T-helper 2 cell treated with Interferon-gamma antibody and Interleukin-4, amounts not matched to agents 5 μg/mL and 100 μg/mL, for 36 hours (primary cell): ENCODE results near the gene KCTD11.

ENCODE experiments used
- DNase-seq: peaks from one replicate; pipeline ENCODE4 v3.0.0; 2021; ENCODE audit warnings: low spot score
- H3K27ac Mint-ChIP-seq: one replicate; pipeline ENCODE4 v1.8.0; 2021; ENCODE audit warnings: mild to moderate bottlenecking, mixed read lengths
- H3K27me3 Mint-ChIP-seq: one replicate; pipeline ENCODE4 v1.8.0; 2021; ENCODE audit warnings: low read depth, mixed read lengths
- H3K36me3 Mint-ChIP-seq: one replicate; pipeline ENCODE4 v1.8.0; 2021; ENCODE audit warnings: low read depth, mixed read lengths
- H3K4me1 Mint-ChIP-seq: one replicate; pipeline ENCODE4 v1.8.0; 2021; ENCODE audit warnings: low read depth, mixed read lengths
- H3K4me3 Mint-ChIP-seq: one replicate; pipeline ENCODE4 v1.8.0; 2022; ENCODE audit warnings: mild to moderate bottlenecking, moderate library complexity, mixed read lengths
- H3K9me3 Mint-ChIP-seq: one replicate; pipeline ENCODE4 v1.8.0; 2021; ENCODE audit warnings: mixed read lengths

KCTD11 gene

GRCh38 chr17:7343250-7343649, 8.7 kb upstream of the KCTD11 start:
- peaks cover 52% of the 10 kb centered on the region for H3K36me3 Mint-ChIP-seq
- H3K27me3 Mint-ChIP-seq, result no peaks in the 10 kb centered on the region
- H3K27ac Mint-ChIP-seq, result no peak overlapping the region
- DNase-seq, result no peak
- peaks cover 9% of the 10 kb centered on the region for H3K4me1 Mint-ChIP-seq
- no peaks in the 10 kb centered on the region for H3K9me3 Mint-ChIP-seq
- no peak overlapping the region for H3K4me3 Mint-ChIP-seq

GRCh38 chr17:7346761-7347614, 5.0 kb upstream of the KCTD11 start:
- H3K36me3 Mint-ChIP-seq, result peaks cover 61% of the 10 kb centered on the region

GRCh38 chr17:7347630-7348477, 4.1 kb upstream of the KCTD11 start:
- peaks cover 65% of the 10 kb centered on the region for H3K36me3 Mint-ChIP-seq
- H3K27ac Mint-ChIP-seq, result no peak overlapping the region
- H3K27me3 Mint-ChIP-seq, result no peaks in the 10 kb centered on the region
- DNase-seq, result no peak
- H3K4me3 Mint-ChIP-seq, result no peak overlapping the region
- no peaks in the 10 kb centered on the region for H3K9me3 Mint-ChIP-seq
- peaks cover 13% of the 10 kb centered on the region for H3K4me1 Mint-ChIP-seq

More at GRCh38 chr17:7346761-7347614, 5.0 kb upstream of the KCTD11 start:
- Mint-ChIP-seq H3K4me1 (peaks cover 7% of the 10 kb centered on the region), H3K27me3 (no peaks in the 10 kb centered on the region), H3K4me3 (no peak overlapping the region), H3K27ac (peak overlapping the region; percentile 36), H3K9me3 (no peaks in the 10 kb centered on the region)
- no peak for DNase-seq

- Mint-ChIP-seq H3K27me3 (no peaks in the 10 kb centered on the region), H3K4me3 (no peak overlapping the region), H3K9me3 (no peaks in the 10 kb centered on the region), H3K27ac (peak overlapping the region; percentile 55), H3K4me1 (peaks cover 13% of the 10 kb centered on the region), H3K36me3 (peaks cover 64% of the 10 kb centered on the region)
- DNase-seq, result no peak
Measured at GRCh38 chr17:7348478-7349242, 3.3 kb upstream of the KCTD11 start.

GRCh38 chr17:7352503-7352889, 534 bp downstream of the KCTD11 start:
- peak overlapping the region; percentile 76 for H3K27ac Mint-ChIP-seq
- DNase-seq, result no peak
- H3K4me3 Mint-ChIP-seq, result peak overlapping the region; percentile 80
- no peaks in the 10 kb centered on the region for H3K9me3 Mint-ChIP-seq
- H3K4me1 Mint-ChIP-seq, result peaks cover 25% of the 10 kb centered on the region
- no peaks in the 10 kb centered on the region for H3K27me3 Mint-ChIP-seq
- H3K36me3 Mint-ChIP-seq, result peaks cover 40% of the 10 kb centered on the region

- Mint-ChIP-seq H3K27ac (peak overlapping the region; percentile 76), H3K9me3 (no peaks in the 10 kb centered on the region), H3K4me1 (peaks cover 25% of the 10 kb centered on the region), H3K4me3 (peak overlapping the region; percentile 80), H3K36me3 (peaks cover 35% of the 10 kb centered on the region), H3K27me3 (no peaks in the 10 kb centered on the region)
- DNase-seq, result no peak
Measured at GRCh38 chr17:7352910-7353635, 1.1 kb downstream of the KCTD11 start.

GRCh38 chr17:7354262-7354843, 2.4 kb downstream of the KCTD11 start:
- H3K27ac Mint-ChIP-seq, result peak overlapping the region; percentile 85

GRCh38 chr17:7355053-7355452, 3.1 kb downstream of the KCTD11 start, which contains the start of gene TMEM95:
Gene TMEM95 (plus strand): TSS chr17:7355156. CDS start chr17:7355205, 49 bp downstream.
- Mint-ChIP-seq H3K9me3 (no peaks in the 10 kb centered on the region), H3K4me3 (no peak within 1 kb of the TSS), H3K4me1 (peaks cover 17% of the 10 kb centered on the region), H3K36me3 (peaks cover 19% of the 10 kb centered on the region), H3K27me3 (no peaks in the 10 kb centered on the region), H3K27ac (peak within 1 kb of the TSS; percentile 85)
- no peak for DNase-seq

More at GRCh38 chr17:7354262-7354843, 2.4 kb downstream of the KCTD11 start:
- Mint-ChIP-seq H3K4me1 (peaks cover 23% of the 10 kb centered on the region), H3K27me3 (no peaks in the 10 kb centered on the region), H3K36me3 (peaks cover 24% of the 10 kb centered on the region), H3K9me3 (no peaks in the 10 kb centered on the region), H3K4me3 (no peak overlapping the region)
- DNase-seq, result no peak

- Mint-ChIP-seq H3K4me1 (peaks cover 17% of the 10 kb centered on the region), H3K9me3 (no peaks in the 10 kb centered on the region), H3K27ac (peak overlapping the region; percentile 19), H3K36me3 (peaks cover 16% of the 10 kb centered on the region), H3K4me3 (no peak overlapping the region), H3K27me3 (no peaks in the 10 kb centered on the region)
- no peak for DNase-seq
Measured at GRCh38 chr17:7355573-7355972, 3.6 kb downstream of the KCTD11 start.

- H3K4me1 Mint-ChIP-seq, result peaks cover 17% of the 10 kb centered on the region
- H3K27me3 Mint-ChIP-seq, result no peaks in the 10 kb centered on the region
- no peaks in the 10 kb centered on the region for H3K9me3 Mint-ChIP-seq
- peaks cover 12% of the 10 kb centered on the region for H3K36me3 Mint-ChIP-seq
- H3K27ac Mint-ChIP-seq, result no peak overlapping the region
- H3K4me3 Mint-ChIP-seq, result no peak overlapping the region
- peak; percentile 81 for DNase-seq
Measured at GRCh38 chr17:7356072-7356549, 4.1 kb downstream of the KCTD11 start.

GRCh38 chr17:7356756-7357155, 4.8 kb downstream of the KCTD11 start:
- DNase-seq, result no peak
- Mint-ChIP-seq H3K9me3 (no peaks in the 10 kb centered on the region), H3K27me3 (peaks cover 3% of the 10 kb centered on the region), H3K4me1 (peaks cover 17% of the 10 kb centered on the region), H3K27ac (no peak overlapping the region), H3K36me3 (peaks cover 9% of the 10 kb centered on the region), H3K4me3 (no peak overlapping the region)

- Mint-ChIP-seq H3K9me3 (no peaks in the 10 kb centered on the region), H3K27me3 (peaks cover 3% of the 10 kb centered on the region), H3K4me1 (peaks cover 16% of the 10 kb centered on the region), H3K27ac (no peak overlapping the region), H3K36me3 (peaks cover 7% of the 10 kb centered on the region), H3K4me3 (no peak overlapping the region)
- no peak for DNase-seq
Measured at GRCh38 chr17:7357381-7357780, 5.4 kb downstream of the KCTD11 start.

GRCh38 chr17:7361906-7362305, 9.9 kb downstream of the KCTD11 start:
- Mint-ChIP-seq H3K27me3 (peaks cover 3% of the 10 kb centered on the region), H3K4me3 (no peak overlapping the region), H3K36me3 (no peaks in the 10 kb centered on the region), H3K27ac (no peak overlapping the region), H3K4me1 (no peaks in the 10 kb centered on the region), H3K9me3 (no peaks in the 10 kb centered on the region)
- DNase-seq, result no peak
